Measurements from ENCODE around the gene OR6J1. TPM values are rescaled to one million over a fixed set of nuclear protein-coding genes. Genes with fewer than 3 reads are reported as not detected.
A peak's percentile ranks its signal among the peaks of the same experiment; 100 is the strongest.

OR6J1 gene
- total and polyA plus RNA-seq, 2 of the 13 experiments (the other 11 are each of a cell fraction or from before 2014, with no cell fraction given): not detected

DNA sequence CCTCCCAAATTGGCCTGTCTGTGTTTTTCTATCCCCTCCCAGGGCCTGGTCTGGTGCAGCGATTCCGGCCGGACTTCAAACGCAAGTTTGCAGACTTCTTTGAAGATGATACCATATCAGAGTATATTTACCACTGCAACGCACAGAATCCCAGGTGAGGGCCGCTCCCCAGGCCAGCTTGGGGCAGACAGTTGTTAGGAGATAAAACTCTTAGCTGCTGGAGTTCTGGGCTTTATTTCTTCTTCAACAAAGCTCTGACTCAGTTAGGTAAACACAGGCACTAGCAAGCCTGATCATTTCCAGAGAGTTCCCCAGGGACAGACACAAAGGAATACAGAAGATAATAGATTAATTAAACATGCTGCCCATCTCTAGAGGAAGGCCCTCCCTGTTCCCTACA, 37.8 kb downstream of the OR6J1 start (continued):
- TF ChIP-seq SIX1 (CRISPR knock-in tag; IDR thresholded peaks at IDR 0.05; ENCODE audit: borderline replicate concordance) (no peak), ZFP90 (CRISPR knock-in tag; IDR thresholded peaks at IDR 0.05; ENCODE audit: borderline replicate concordance) (no peak), ZNF747 (CRISPR knock-in tag; IDR thresholded peaks at IDR 0.05; ENCODE audit: borderline replicate concordance) (no peak), SOX6 (IDR thresholded peaks at IDR 0.05) (no peak), SOX6 (CRISPR knock-in tag; IDR thresholded peaks at IDR 0.05) (peak; percentile 59), ZNF121 (CRISPR knock-in tag; IDR thresholded peaks at IDR 0.05) (no peak), ZKSCAN1 (IDR thresholded peaks at IDR 0.05; ENCODE audit: low read length) (no peak), ZNF446 (CRISPR knock-in tag; IDR thresholded peaks at IDR 0.05) (no peak), HOXA3 (CRISPR knock-in tag; IDR thresholded peaks at IDR 0.05) (no peak), NCOA2 (CRISPR knock-in tag; IDR thresholded peaks at IDR 0.05) (0 out of 2 replicates have a peak, but pooled peaks have one; percentile 18), TAF1 (CRISPR knock-in tag; IDR thresholded peaks at IDR 0.05) (0 out of 2 replicates have a peak, but pooled peaks have one; percentile 16), FOXA1 (IDR thresholded peaks at IDR 0.05) (no peak), FOXA1 (CRISPR knock-in tag; IDR thresholded peaks at IDR 0.05) (peak; percentile 56), ZNF781 (CRISPR knock-in tag; IDR thresholded peaks at IDR 0.05; ENCODE audit: borderline replicate concordance, not compliant biosample characterization) (no peak), FOXA3 (CRISPR knock-in tag; IDR thresholded peaks at IDR 0.05) (peak; percentile 79), ZNF792 (CRISPR knock-in tag; IDR thresholded peaks at IDR 0.05) (0 out of 2 replicates have a peak, but pooled peaks have one; percentile 38), SOX13 (IDR thresholded peaks at IDR 0.05) (no peak), SOX13 (CRISPR knock-in tag; conservative IDR thresholded peaks at IDR 0.05 in 1 of 2, IDR thresholded peaks at IDR 0.05 in 1 of 2) (peak in 1 of 2 experiments; percentile 57; a peak in 1 of 4 replicates), TBP (CRISPR knock-in tag; IDR thresholded peaks at IDR 0.05) (no peak), SOX5 (CRISPR knock-in tag; IDR thresholded peaks at IDR 0.05; ENCODE audit: borderline replicate concordance) (peak; percentile 64; the same call in 1 of the 2 replicates), RAD51 (IDR thresholded peaks at IDR 0.05; ENCODE audit: borderline replicate concordance) (no peak)
- TF ChIP-seq, protein P1, sequence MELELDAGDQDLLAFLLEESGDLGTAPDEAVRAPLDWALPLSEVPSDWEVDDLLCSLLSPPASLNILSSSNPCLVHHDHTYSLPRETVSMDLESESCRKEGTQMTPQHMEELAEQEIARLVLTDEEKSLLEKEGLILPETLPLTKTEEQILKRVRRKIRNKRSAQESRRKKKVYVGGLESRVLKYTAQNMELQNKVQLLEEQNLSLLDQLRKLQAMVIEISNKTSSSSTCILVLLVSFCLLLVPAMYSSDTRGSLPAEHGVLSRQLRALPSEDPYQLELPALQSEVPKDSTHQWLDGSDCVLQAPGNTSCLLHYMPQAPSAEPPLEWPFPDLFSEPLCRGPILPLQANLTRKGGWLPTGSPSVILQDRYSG (CRISPR knock-in tag; IDR thresholded peaks at IDR 0.05): no peak
- TF ChIP-seq, protein P2, sequence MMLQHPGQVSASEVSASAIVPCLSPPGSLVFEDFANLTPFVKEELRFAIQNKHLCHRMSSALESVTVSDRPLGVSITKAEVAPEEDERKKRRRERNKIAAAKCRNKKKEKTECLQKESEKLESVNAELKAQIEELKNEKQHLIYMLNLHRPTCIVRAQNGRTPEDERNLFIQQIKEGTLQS (CRISPR knock-in tag; IDR thresholded peaks at IDR 0.05): no peak
- TF ChIP-seq, protein P3, sequence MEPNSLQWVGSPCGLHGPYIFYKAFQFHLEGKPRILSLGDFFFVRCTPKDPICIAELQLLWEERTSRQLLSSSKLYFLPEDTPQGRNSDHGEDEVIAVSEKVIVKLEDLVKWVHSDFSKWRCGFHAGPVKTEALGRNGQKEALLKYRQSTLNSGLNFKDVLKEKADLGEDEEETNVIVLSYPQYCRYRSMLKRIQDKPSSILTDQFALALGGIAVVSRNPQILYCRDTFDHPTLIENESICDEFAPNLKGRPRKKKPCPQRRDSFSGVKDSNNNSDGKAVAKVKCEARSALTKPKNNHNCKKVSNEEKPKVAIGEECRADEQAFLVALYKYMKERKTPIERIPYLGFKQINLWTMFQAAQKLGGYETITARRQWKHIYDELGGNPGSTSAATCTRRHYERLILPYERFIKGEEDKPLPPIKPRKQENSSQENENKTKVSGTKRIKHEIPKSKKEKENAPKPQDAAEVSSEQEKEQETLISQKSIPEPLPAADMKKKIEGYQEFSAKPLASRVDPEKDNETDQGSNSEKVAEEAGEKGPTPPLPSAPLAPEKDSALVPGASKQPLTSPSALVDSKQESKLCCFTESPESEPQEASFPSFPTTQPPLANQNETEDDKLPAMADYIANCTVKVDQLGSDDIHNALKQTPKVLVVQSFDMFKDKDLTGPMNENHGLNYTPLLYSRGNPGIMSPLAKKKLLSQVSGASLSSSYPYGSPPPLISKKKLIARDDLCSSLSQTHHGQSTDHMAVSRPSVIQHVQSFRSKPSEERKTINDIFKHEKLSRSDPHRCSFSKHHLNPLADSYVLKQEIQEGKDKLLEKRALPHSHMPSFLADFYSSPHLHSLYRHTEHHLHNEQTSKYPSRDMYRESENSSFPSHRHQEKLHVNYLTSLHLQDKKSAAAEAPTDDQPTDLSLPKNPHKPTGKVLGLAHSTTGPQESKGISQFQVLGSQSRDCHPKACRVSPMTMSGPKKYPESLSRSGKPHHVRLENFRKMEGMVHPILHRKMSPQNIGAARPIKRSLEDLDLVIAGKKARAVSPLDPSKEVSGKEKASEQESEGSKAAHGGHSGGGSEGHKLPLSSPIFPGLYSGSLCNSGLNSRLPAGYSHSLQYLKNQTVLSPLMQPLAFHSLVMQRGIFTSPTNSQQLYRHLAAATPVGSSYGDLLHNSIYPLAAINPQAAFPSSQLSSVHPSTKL (CRISPR knock-in tag; IDR thresholded peaks at IDR 0.05): peak; percentile 11; the same call in 1 of the 2 replicates
- TF ChIP-seq, protein P4, sequence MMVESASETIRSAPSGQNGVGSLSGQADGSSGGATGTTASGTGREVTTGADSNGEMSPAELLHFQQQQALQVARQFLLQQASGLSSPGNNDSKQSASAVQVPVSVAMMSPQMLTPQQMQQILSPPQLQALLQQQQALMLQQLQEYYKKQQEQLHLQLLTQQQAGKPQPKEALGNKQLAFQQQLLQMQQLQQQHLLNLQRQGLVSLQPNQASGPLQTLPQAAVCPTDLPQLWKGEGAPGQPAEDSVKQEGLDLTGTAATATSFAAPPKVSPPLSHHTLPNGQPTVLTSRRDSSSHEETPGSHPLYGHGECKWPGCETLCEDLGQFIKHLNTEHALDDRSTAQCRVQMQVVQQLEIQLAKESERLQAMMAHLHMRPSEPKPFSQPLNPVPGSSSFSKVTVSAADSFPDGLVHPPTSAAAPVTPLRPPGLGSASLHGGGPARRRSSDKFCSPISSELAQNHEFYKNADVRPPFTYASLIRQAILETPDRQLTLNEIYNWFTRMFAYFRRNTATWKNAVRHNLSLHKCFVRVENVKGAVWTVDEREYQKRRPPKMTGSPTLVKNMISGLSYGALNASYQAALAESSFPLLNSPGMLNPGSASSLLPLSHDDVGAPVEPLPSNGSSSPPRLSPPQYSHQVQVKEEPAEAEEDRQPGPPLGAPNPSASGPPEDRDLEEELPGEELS (CRISPR knock-in tag; IDR thresholded peaks at IDR 0.05): 0 out of 2 replicates have a peak, but pooled peaks have one; percentile 14
- TF ChIP-seq, protein P5, sequence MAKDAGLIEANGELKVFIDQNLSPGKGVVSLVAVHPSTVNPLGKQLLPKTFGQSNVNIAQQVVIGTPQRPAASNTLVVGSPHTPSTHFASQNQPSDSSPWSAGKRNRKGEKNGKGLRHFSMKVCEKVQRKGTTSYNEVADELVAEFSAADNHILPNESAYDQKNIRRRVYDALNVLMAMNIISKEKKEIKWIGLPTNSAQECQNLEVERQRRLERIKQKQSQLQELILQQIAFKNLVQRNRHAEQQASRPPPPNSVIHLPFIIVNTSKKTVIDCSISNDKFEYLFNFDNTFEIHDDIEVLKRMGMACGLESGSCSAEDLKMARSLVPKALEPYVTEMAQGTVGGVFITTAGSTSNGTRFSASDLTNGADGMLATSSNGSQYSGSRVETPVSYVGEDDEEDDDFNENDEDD (CRISPR knock-in tag; IDR thresholded peaks at IDR 0.05; ENCODE audit: borderline replicate concordance): no peak
